Stimulated activated memory B cell treated with anti-CD40 and anti-IgM and Interleukin-4, amounts not matched to agents 10 μg/mL and 1 μg/mL and 100 μg/mL, for 72 hours (primary cell): ENCODE data around the gene IL1RL2.

Source experiments
- ATAC-seq: fragments of 150-1000 bp; cut with Tn5 transposase; 2 replicates; pipeline ENCODE4 v1.10.0; 2021
- H3K27ac Mint-ChIP-seq: one replicate; pipeline ENCODE4 v1.8.0; 2022; ENCODE audit warnings: mild to moderate bottlenecking, mixed read lengths
- H3K27me3 Mint-ChIP-seq: one replicate; pipeline ENCODE4 v1.8.0; 2022; ENCODE audit warnings: mixed read lengths
- H3K36me3 Mint-ChIP-seq: one replicate; pipeline ENCODE4 v1.8.0; 2022; ENCODE audit warnings: mixed read lengths
- H3K4me1 Mint-ChIP-seq: one replicate; pipeline ENCODE4 v1.8.0; 2022; ENCODE audit warnings: mixed read lengths
- H3K4me3 Mint-ChIP-seq: one replicate; pipeline ENCODE4 v1.8.0; 2022; ENCODE audit warnings: mild to moderate bottlenecking, moderate library complexity, mixed read lengths
- H3K9me3 Mint-ChIP-seq: one replicate; pipeline ENCODE4 v1.8.0; 2022; ENCODE audit warnings: mixed read lengths

IL1RL2 gene

GRCh38 chr2:102149644-102150455, 37.0 kb upstream of the IL1RL2 start:
- ATAC-seq = no peak
- H3K4me1 Mint-ChIP-seq = no peaks in the 10 kb centered on the region
- H3K27me3 Mint-ChIP-seq = no peaks in the 10 kb centered on the region
- H3K4me3 Mint-ChIP-seq = no peak overlapping the region
- peaks cover 4% of the 10 kb centered on the region for H3K36me3 Mint-ChIP-seq
- H3K9me3 Mint-ChIP-seq = peaks cover 33% of the 10 kb centered on the region
- no peak overlapping the region for H3K27ac Mint-ChIP-seq

GRCh38 chr2:102154364-102154763, 32.5 kb upstream of the IL1RL2 start:
- Mint-ChIP-seq H3K4me3 (no peak overlapping the region), H3K4me1 (no peaks in the 10 kb centered on the region), H3K27ac (no peak overlapping the region), H3K27me3 (no peaks in the 10 kb centered on the region), H3K9me3 (peaks cover 7% of the 10 kb centered on the region), H3K36me3 (peaks cover 4% of the 10 kb centered on the region)
- no peak for ATAC-seq

- Mint-ChIP-seq H3K27me3 (no peaks in the 10 kb centered on the region), H3K36me3 (peaks cover 4% of the 10 kb centered on the region), H3K9me3 (peaks cover 5% of the 10 kb centered on the region), H3K4me3 (no peak overlapping the region), H3K27ac (no peak overlapping the region), H3K4me1 (no peaks in the 10 kb centered on the region)
- ATAC-seq = no peak
Measured at GRCh38 chr2:102154946-102155702, 31.7 kb upstream of the IL1RL2 start.

GRCh38 chr2:102155703-102156515, 30.9 kb upstream of the IL1RL2 start:
- ATAC-seq = no peak
- peaks cover 5% of the 10 kb centered on the region for H3K9me3 Mint-ChIP-seq
- peaks cover 4% of the 10 kb centered on the region for H3K36me3 Mint-ChIP-seq

GRCh38 chr2:102158011-102158755, 28.6 kb upstream of the IL1RL2 start:
- Mint-ChIP-seq H3K27ac (no peak overlapping the region), H3K36me3 (no peaks in the 10 kb centered on the region), H3K4me1 (no peaks in the 10 kb centered on the region), H3K9me3 (no peaks in the 10 kb centered on the region), H3K27me3 (no peaks in the 10 kb centered on the region), H3K4me3 (no peak overlapping the region)
- no peak for ATAC-seq

More at GRCh38 chr2:102155703-102156515, 30.9 kb upstream of the IL1RL2 start:
- H3K4me3 Mint-ChIP-seq = no peak overlapping the region
- no peaks in the 10 kb centered on the region for H3K4me1 Mint-ChIP-seq
- no peaks in the 10 kb centered on the region for H3K27me3 Mint-ChIP-seq
- no peak overlapping the region for H3K27ac Mint-ChIP-seq

GRCh38 chr2:102159295-102159694, 27.5 kb upstream of the IL1RL2 start:
- H3K9me3 Mint-ChIP-seq = no peaks in the 10 kb centered on the region
- H3K4me3 Mint-ChIP-seq = no peak overlapping the region
- ATAC-seq = no peak
- no peak overlapping the region for H3K27ac Mint-ChIP-seq
- no peaks in the 10 kb centered on the region for H3K36me3 Mint-ChIP-seq
- H3K4me1 Mint-ChIP-seq = no peaks in the 10 kb centered on the region
- H3K27me3 Mint-ChIP-seq = no peaks in the 10 kb centered on the region

- Mint-ChIP-seq H3K9me3 (no peaks in the 10 kb centered on the region), H3K36me3 (no peaks in the 10 kb centered on the region), H3K27ac (no peak overlapping the region), H3K27me3 (no peaks in the 10 kb centered on the region), H3K4me1 (no peaks in the 10 kb centered on the region), H3K4me3 (no peak overlapping the region)
- ATAC-seq = no peak
Measured at GRCh38 chr2:102166189-102166845, 20.5 kb upstream of the IL1RL2 start.

GRCh38 chr2:102168026-102168771, 18.6 kb upstream of the IL1RL2 start:
- Mint-ChIP-seq H3K27ac (no peak overlapping the region), H3K36me3 (no peaks in the 10 kb centered on the region), H3K4me3 (no peak overlapping the region), H3K9me3 (no peaks in the 10 kb centered on the region), H3K27me3 (peaks cover 8% of the 10 kb centered on the region), H3K4me1 (peaks cover 6% of the 10 kb centered on the region)
- no peak for ATAC-seq

- peaks cover 6% of the 10 kb centered on the region for H3K4me1 Mint-ChIP-seq
- no peak overlapping the region for H3K27ac Mint-ChIP-seq
- peaks cover 8% of the 10 kb centered on the region for H3K27me3 Mint-ChIP-seq
- no peaks in the 10 kb centered on the region for H3K9me3 Mint-ChIP-seq
- H3K36me3 Mint-ChIP-seq = no peaks in the 10 kb centered on the region
- H3K4me3 Mint-ChIP-seq = no peak overlapping the region
- ATAC-seq = no peak
Measured at GRCh38 chr2:102171946-102172345, 14.9 kb upstream of the IL1RL2 start.

- no peaks in the 10 kb centered on the region for H3K36me3 Mint-ChIP-seq
- peaks cover 16% of the 10 kb centered on the region for H3K27me3 Mint-ChIP-seq
- ATAC-seq = no peak
- H3K4me3 Mint-ChIP-seq = no peak overlapping the region
- H3K4me1 Mint-ChIP-seq = peaks cover 6% of the 10 kb centered on the region
- no peaks in the 10 kb centered on the region for H3K9me3 Mint-ChIP-seq
- no peak overlapping the region for H3K27ac Mint-ChIP-seq
Measured at GRCh38 chr2:102172745-102173144, 14.1 kb upstream of the IL1RL2 start.

- H3K9me3 Mint-ChIP-seq = no peaks in the 10 kb centered on the region
- H3K27ac Mint-ChIP-seq = no peak overlapping the region
- peaks cover 6% of the 10 kb centered on the region for H3K4me1 Mint-ChIP-seq
- no peaks in the 10 kb centered on the region for H3K36me3 Mint-ChIP-seq
- H3K27me3 Mint-ChIP-seq = peaks cover 27% of the 10 kb centered on the region
- no peak overlapping the region for H3K4me3 Mint-ChIP-seq
- no peak for ATAC-seq
Measured at GRCh38 chr2:102176172-102176571, 10.7 kb upstream of the IL1RL2 start.

- Mint-ChIP-seq H3K4me1 (peaks cover 2% of the 10 kb centered on the region), H3K4me3 (no peak overlapping the region), H3K9me3 (no peaks in the 10 kb centered on the region), H3K27ac (no peak overlapping the region), H3K27me3 (peaks cover 36% of the 10 kb centered on the region), H3K36me3 (no peaks in the 10 kb centered on the region)
- ATAC-seq = no peak
Measured at GRCh38 chr2:102177814-102178478, 8.9 kb upstream of the IL1RL2 start.

GRCh38 chr2:102179061-102179460, 7.8 kb upstream of the IL1RL2 start:
- Mint-ChIP-seq H3K4me3 (no peak overlapping the region), H3K4me1 (no peaks in the 10 kb centered on the region), H3K9me3 (no peaks in the 10 kb centered on the region), H3K27ac (no peak overlapping the region), H3K27me3 (peaks cover 45% of the 10 kb centered on the region), H3K36me3 (no peaks in the 10 kb centered on the region)
- no peak for ATAC-seq
